Caco-2 (cell line): ENCODE data around the gene NKX3-2. TPM values are rescaled to one million over a fixed set of nuclear protein-coding genes. Genes with fewer than 3 reads are reported as not detected.

Source experiments
- BruUV-seq: library from RNA; stranded (reverse); fragments of 400-500 nt; replicated peaks from 2 replicates; lab custom pipeline; 2021; lab: Mats Ljungman, UMichigan
- CTCF ChIA-PET: fragments of 300-600 bp; sonication (Branson Sonifier 250); formaldehyde crosslinking; loops from one replicate; lab custom pipeline; 2022; ENCODE audit warnings: antibody characterized with exemption; lab: Charles Lee
- POLR2A ChIA-PET: fragments of 300-600 bp; sonication (Branson Sonifier 250); formaldehyde crosslinking; loops from one replicate; lab custom pipeline; 2022; ENCODE audit warnings: antibody characterized with exemption; lab: Charles Lee
- DNase-seq, 2 experiments: peaks; one replicate each; pipeline versions ENCODE4 v3.0.0 to v3.0.0-alpha.2; 2020 to 2022
- H3K27me3 ChIP-seq: replicated peaks from 2 replicates; pipeline ENCODE4 v1.6.0; 2011; ENCODE audit warnings: low read length; ENCODE audit not compliant: control insufficient read depth, insufficient read depth
- H3K36me3 ChIP-seq: 2 replicates; pipeline ENCODE4 v1.5.1; 2011; ENCODE audit warnings: low read length; ENCODE audit not compliant: control insufficient read depth, insufficient read depth
- H3K4me1 ChIP-seq: fragments of 250-450 bp; sonication (Bioruptor Pico); 2 replicates; pipeline ENCODE4 v1.5.1; 2020; ENCODE audit warnings: mild to moderate bottlenecking
- H3K4me3 ChIP-seq: 2 replicates; pipeline ENCODE4 v1.5.1; 2011; ENCODE audit warnings: low read depth, mild to moderate bottlenecking, control low read depth, low read length
- H3K9me3 ChIP-seq: fragments of 250-450 bp; sonication (Bioruptor Pico); 2 replicates; pipeline ENCODE4 v1.5.1; 2020; ENCODE audit warnings: mild to moderate bottlenecking, moderate library complexity
- H3K27ac Mint-ChIP-seq: one replicate; pipeline ENCODE4 v1.8.0; 2022; ENCODE audit warnings: mixed read lengths; ENCODE audit not compliant: unreplicated experiment
- H3K27me3 Mint-ChIP-seq: one replicate; pipeline ENCODE4 v1.8.0; 2022; ENCODE audit warnings: mixed read lengths; ENCODE audit not compliant: insufficient read depth, unreplicated experiment
- H3K36me3 Mint-ChIP-seq: one replicate; pipeline ENCODE4 v1.8.0; 2022; ENCODE audit warnings: mild to moderate bottlenecking, mixed read lengths; ENCODE audit not compliant: insufficient read depth, unreplicated experiment
- H3K4me1 Mint-ChIP-seq: one replicate; pipeline ENCODE4 v1.8.0; 2022; ENCODE audit warnings: low read depth, mixed read lengths; ENCODE audit not compliant: unreplicated experiment
- H3K4me3 Mint-ChIP-seq: one replicate; pipeline ENCODE4 v1.8.0; 2022; ENCODE audit warnings: mild to moderate bottlenecking, moderate library complexity, mixed read lengths; ENCODE audit not compliant: unreplicated experiment
- H3K9me3 Mint-ChIP-seq: one replicate; pipeline ENCODE4 v1.8.0; 2022; ENCODE audit warnings: mixed read lengths; ENCODE audit not compliant: unreplicated experiment
- intact Hi-C: fragments of 100-400 bp; cut with micrococcal nuclease; formaldehyde crosslinking; loops from one replicate; pipeline ENCODE4 v1.10.0; 2022; ENCODE audit not compliant: unreplicated experiment
- total RNA-seq: library from RNA; stranded (reverse); gene quantifications from 2 replicates; pipeline ENCODE4 v1.2.3, GENCODE V29; 2022
- TF ChIP-seq, protein P1 (sequence below), 2 experiments: fragments of 200-600 bp in 1 of 2; IDR thresholded peaks; 1 replicate in 1 of 2; 2 replicates in 1 of 2; pipeline versions ENCODE4 v1.5.1 to v1.8.0; 2011 to 2022; ENCODE audit warnings: antibody characterized with exemption in 1 of 2, control low read depth in 1 of 2, inconsistent platforms in 1 of 2, low read depth in 1 of 2, low read length in 1 of 2, mild to moderate bottlenecking in 1 of 2, moderate library complexity in 1 of 2; ENCODE audit not compliant: insufficient read depth in 1 of 2, severe bottlenecking in 1 of 2, unreplicated experiment in 1 of 2

NKX3-2 gene
- total RNA-seq, 1 experiment from 2014 or later, result 2.4 TPM

DNA sequence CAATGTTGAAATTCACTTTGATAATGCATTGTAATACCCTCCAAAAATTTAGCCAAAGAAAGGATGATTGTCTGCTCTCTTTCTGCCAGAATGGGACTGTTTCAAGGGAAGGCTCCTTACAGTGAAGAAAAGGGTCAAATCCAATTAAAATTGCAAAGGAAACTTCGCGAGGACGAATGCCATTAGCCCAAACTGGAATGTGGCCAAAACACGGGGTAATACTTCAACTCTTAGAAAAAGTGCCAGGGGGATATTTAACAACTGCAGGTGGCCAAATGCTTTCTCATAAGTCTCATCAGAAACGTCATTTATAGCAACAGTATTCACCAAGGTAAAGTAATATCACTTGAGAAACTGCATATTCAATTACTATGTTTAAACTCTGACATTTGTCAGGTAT is 29.0 kb downstream of the NKX3-2 start:
- no peak overlapping the region for H3K27ac Mint-ChIP-seq
- POLR2A ChIA-PET, result no interaction called here
- H3K36me3 Mint-ChIP-seq, result no peaks in the 10 kb centered on the region
- BruUV-seq, result no TSS peak
- no peaks in the 10 kb centered on the region for H3K4me1 Mint-ChIP-seq
- no peaks in the 10 kb centered on the region for H3K36me3 ChIP-seq
- no peaks in the 10 kb centered on the region for H3K4me1 ChIP-seq
- H3K27me3 ChIP-seq, result no peaks in the 10 kb centered on the region
- no peak overlapping the region for H3K4me3 ChIP-seq
- CTCF ChIA-PET, result no interaction called here
- no peak overlapping the region for H3K4me3 Mint-ChIP-seq
- peaks cover 11% of the 10 kb centered on the region for H3K27me3 Mint-ChIP-seq
- intact Hi-C loops, result no loop called here
- DNase-seq, result no peak
- H3K9me3 ChIP-seq, result no peaks in the 10 kb centered on the region
- TF ChIP-seq, protein P1, sequence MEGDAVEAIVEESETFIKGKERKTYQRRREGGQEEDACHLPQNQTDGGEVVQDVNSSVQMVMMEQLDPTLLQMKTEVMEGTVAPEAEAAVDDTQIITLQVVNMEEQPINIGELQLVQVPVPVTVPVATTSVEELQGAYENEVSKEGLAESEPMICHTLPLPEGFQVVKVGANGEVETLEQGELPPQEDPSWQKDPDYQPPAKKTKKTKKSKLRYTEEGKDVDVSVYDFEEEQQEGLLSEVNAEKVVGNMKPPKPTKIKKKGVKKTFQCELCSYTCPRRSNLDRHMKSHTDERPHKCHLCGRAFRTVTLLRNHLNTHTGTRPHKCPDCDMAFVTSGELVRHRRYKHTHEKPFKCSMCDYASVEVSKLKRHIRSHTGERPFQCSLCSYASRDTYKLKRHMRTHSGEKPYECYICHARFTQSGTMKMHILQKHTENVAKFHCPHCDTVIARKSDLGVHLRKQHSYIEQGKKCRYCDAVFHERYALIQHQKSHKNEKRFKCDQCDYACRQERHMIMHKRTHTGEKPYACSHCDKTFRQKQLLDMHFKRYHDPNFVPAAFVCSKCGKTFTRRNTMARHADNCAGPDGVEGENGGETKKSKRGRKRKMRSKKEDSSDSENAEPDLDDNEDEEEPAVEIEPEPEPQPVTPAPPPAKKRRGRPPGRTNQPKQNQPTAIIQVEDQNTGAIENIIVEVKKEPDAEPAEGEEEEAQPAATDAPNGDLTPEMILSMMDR (IDR thresholded peaks at IDR 0.05; ENCODE audit: insufficient read depth in 1 of 2, low read depth in 1 of 2, low read length in 1 of 2, severe bottlenecking in 1 of 2, unreplicated experiment in 1 of 2), result no peak
- no peaks in the 10 kb centered on the region for H3K9me3 Mint-ChIP-seq

DNA sequence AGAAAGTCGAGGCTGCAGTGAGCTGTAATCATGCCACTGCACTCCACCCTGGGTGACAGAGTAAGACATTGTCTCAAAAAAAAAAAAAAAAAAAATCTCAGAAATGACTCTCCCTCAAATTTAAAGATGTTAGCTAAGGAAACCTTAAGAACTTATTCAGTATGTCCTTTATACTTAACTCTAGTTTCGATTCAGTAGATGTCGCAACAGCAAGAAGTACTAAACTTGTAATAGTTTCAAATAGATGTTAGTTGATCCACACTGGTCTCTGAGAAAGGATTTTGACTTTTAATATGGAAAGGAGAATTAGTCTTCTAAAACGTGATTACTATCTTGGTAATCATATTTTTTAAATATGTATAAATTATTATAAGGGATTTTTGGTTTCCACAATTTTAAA is 29.6 kb downstream of the NKX3-2 start:
- ChIA-PET POLR2A (interaction anchor here (0.6 kb wide), 1 partner anchor 1465 kb away, joined by 6 read pairs; no protein-coding TSS in a partner anchor), CTCF (no interaction called here)
- H3K4me3 ChIP-seq, result no peak overlapping the region
- Mint-ChIP-seq H3K4me1 (no peaks in the 10 kb centered on the region), H3K4me3 (no peak overlapping the region), H3K27ac (no peak overlapping the region), H3K9me3 (no peaks in the 10 kb centered on the region), H3K27me3 (peaks cover 11% of the 10 kb centered on the region), H3K36me3 (no peaks in the 10 kb centered on the region)
- H3K36me3 ChIP-seq, result no peaks in the 10 kb centered on the region
- H3K4me1 ChIP-seq, result no peaks in the 10 kb centered on the region
- no TSS peak for BruUV-seq
- no peaks in the 10 kb centered on the region for H3K9me3 ChIP-seq
- intact Hi-C loops, result no loop called here
- TF ChIP-seq, protein P1 (IDR thresholded peaks at IDR 0.05; ENCODE audit: insufficient read depth in 1 of 2, low read depth in 1 of 2, low read length in 1 of 2, severe bottlenecking in 1 of 2, unreplicated experiment in 1 of 2), result no peak
- no peak for DNase-seq
- H3K27me3 ChIP-seq, result no peaks in the 10 kb centered on the region

DNA sequence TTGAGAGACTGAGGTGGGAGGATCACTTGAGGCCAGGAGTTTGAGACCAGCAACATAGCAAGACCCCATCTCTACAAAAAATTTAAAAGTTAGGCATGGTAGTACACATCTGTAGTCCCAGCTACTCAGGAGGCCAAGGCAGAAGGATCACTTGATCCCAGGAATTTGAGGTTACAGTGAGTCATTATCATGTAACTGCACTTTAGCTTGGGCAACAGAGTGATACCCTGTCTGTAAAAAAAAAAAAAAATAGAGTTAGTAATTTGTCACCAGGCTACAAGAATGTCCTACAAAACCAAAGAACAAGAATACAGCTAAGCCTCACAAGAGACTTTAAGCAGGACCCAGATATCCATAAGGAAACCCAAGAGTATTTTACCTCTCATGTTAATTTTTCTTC is 33.2 kb downstream of the NKX3-2 start:
- peaks cover 10% of the 10 kb centered on the region for H3K27me3 Mint-ChIP-seq
- BruUV-seq, result no TSS peak
- CTCF ChIA-PET, result no interaction called here

More for the DNA sequence above, 33.2 kb downstream of the NKX3-2 start:
- no peak overlapping the region for H3K4me3 Mint-ChIP-seq
- H3K9me3 Mint-ChIP-seq, result no peaks in the 10 kb centered on the region
- H3K9me3 ChIP-seq, result no peaks in the 10 kb centered on the region
- H3K27me3 ChIP-seq, result no peaks in the 10 kb centered on the region
- no peak overlapping the region for H3K27ac Mint-ChIP-seq
- intact Hi-C loops, result no loop called here
- H3K36me3 ChIP-seq, result no peaks in the 10 kb centered on the region
- no peak for DNase-seq
- POLR2A ChIA-PET, result no interaction called here
- H3K4me3 ChIP-seq, result no peak overlapping the region
- no peaks in the 10 kb centered on the region for H3K4me1 ChIP-seq
- no peaks in the 10 kb centered on the region for H3K4me1 Mint-ChIP-seq
- TF ChIP-seq, protein P1 (IDR thresholded peaks at IDR 0.05; ENCODE audit: insufficient read depth in 1 of 2, low read depth in 1 of 2, low read length in 1 of 2, severe bottlenecking in 1 of 2, unreplicated experiment in 1 of 2), result no peak
- no peaks in the 10 kb centered on the region for H3K36me3 Mint-ChIP-seq
